Breast epithelium (tissue), 4 donors: ENCODE data around the gene PAK2. TPM values are rescaled to one million over a fixed set of nuclear protein-coding genes. Genes with fewer than 3 reads are reported as not detected.
"Not testable (repeated sequence)": the region's sequence is repeated elsewhere in the genome, so short reads cannot be mapped to it uniquely, and the experiment has no call there.

Source experiments
- DNase-seq, 2 donors: peaks; one replicate each; pipeline ENCODE4 v3.0.0-alpha.2; 2019; ENCODE audit warnings: low spot score in 2 of 2
- H3K27ac ChIP-seq, 2 donors: fragments of 200-600 bp; sonication (generic) in 1 of 2; one replicate each; pipeline ENCODE4 v1.5.1; 2016 to 2019; ENCODE audit warnings: mild to moderate bottlenecking in 1 of 2
- H3K27me3 ChIP-seq, 2 donors: fragments of 200-600 bp; sonication (generic) in 1 of 2; one replicate each; pipeline versions ENCODE4 v1.5.1 to v1.6.0; 2017 to 2019; ENCODE audit warnings: control low read depth in 1 of 2, mild to moderate bottlenecking in 1 of 2
- H3K36me3 ChIP-seq: fragments of 200-600 bp; one replicate; pipeline ENCODE4 v1.5.1; 2019
- H3K4me1 ChIP-seq, 2 donors: fragments of 200-600 bp; sonication (generic); one replicate each; pipeline ENCODE4 v1.5.1; 2016 to 2019; ENCODE audit warnings: control low read depth in 1 of 2
- H3K4me3 ChIP-seq, 3 donors: fragments of 200-600 bp; sonication (generic); 1 replicate in 2 of 3; 2 replicates in 1 of 3; pipeline ENCODE4 v1.5.1; 2016 to 2019; ENCODE audit warnings: mild to moderate bottlenecking in 3 of 3, moderate library complexity in 2 of 3
- H3K9me3 ChIP-seq, 2 donors: fragments of 200-600 bp; sonication (generic) in 1 of 2; one replicate each; pipeline ENCODE4 v1.5.1; 2016 to 2019; ENCODE audit warnings: control low read depth in 1 of 2
- CTCF ChIP-seq, 3 donors: fragments of 450-650 bp; IDR thresholded peaks; one replicate each; pipeline ENCODE4 v1.5.1; 2016 to 2017; ENCODE audit warnings: antibody characterized with exemption in 3 of 3, mild to moderate bottlenecking in 3 of 3, moderate library complexity in 3 of 3
- POLR2A ChIP-seq: fragments of 450-650 bp; IDR thresholded peaks from one replicate; pipeline ENCODE4 v1.6.1; 2016; ENCODE audit warnings: antibody characterized with exemption, mild to moderate bottlenecking, moderate library complexity
- POLR2AphosphoS5 ChIP-seq, 3 donors: sonication (generic); formaldehyde crosslinking; IDR thresholded peaks; one replicate each; pipeline ENCODE4 v1.6.1; 2017; ENCODE audit warnings: antibody characterized with exemption in 3 of 3
- intact Hi-C: fragments of 100-400 bp; cut with DNase I; formaldehyde crosslinking; loops from one replicate; pipeline ENCODE4 v1.15.1; 2023; ENCODE audit warnings: low total_unique reads
- total RNA-seq, 3 donors: library from RNA; depleted of rRNA; stranded (reverse); fragments of >200 nt; gene quantifications; one replicate each; pipeline ENCODE4 v1.1.0, GENCODE V29; 2016

Gene PAK2
- total RNA-seq, 3 donors from 2014 or later, result 42.3 to 71.2 (median 50.5) TPM

GRCh38 chr3:196842567-196843434 is 103.1 kb downstream of the PAK2 start:
- Histone ChIP-seq H3K36me3 (no peaks in the 10 kb centered on the region), H3K4me1 (no peaks in the 10 kb centered on the region), H3K4me3 (no peak overlapping the region), H3K27me3 (no peaks in the 10 kb centered on the region), H3K27ac (no peak overlapping the region), H3K9me3 (no peaks in the 10 kb centered on the region)
- TF ChIP-seq POLR2A (no peak), CTCF (IDR thresholded peaks at IDR 0.05) (no peak), POLR2AphosphoS5 (IDR thresholded peaks at IDR 0.05) (no peak)
- intact Hi-C loops, result no loop called here
- DNase-seq, result no peak

GRCh38 chr3:196843435-196844110 is 103.9 kb downstream of the PAK2 start:
- Histone ChIP-seq H3K36me3 (no peaks in the 10 kb centered on the region), H3K4me3 (no peak overlapping the region), H3K27me3 (no peaks in the 10 kb centered on the region), H3K4me1 (no peaks in the 10 kb centered on the region), H3K9me3 (no peaks in the 10 kb centered on the region), H3K27ac (no peak overlapping the region)
- intact Hi-C loops, result no loop called here
- TF ChIP-seq POLR2A (no peak), POLR2AphosphoS5 (IDR thresholded peaks at IDR 0.05) (no peak), CTCF (IDR thresholded peaks at IDR 0.05) (no peak)
- no peak for DNase-seq

- H3K27ac ChIP-seq, DNase-seq, H3K27me3 ChIP-seq, H3K36me3 ChIP-seq, H3K9me3 ChIP-seq, intact Hi-C loops, H3K4me1 ChIP-seq, H3K4me3 ChIP-seq: not testable (repeated sequence)
Observed at GRCh38 chr3:196844235-196845219, 104.9 kb downstream of the PAK2 start.

GRCh38 chr3:196848375-196848774 is 108.7 kb downstream of the PAK2 start:
- H3K27me3 ChIP-seq, H3K4me1 ChIP-seq, intact Hi-C loops, H3K27ac ChIP-seq, DNase-seq, H3K9me3 ChIP-seq, H3K4me3 ChIP-seq, H3K36me3 ChIP-seq: not testable (repeated sequence)

GRCh38 chr3:196849180-196849741 is 109.6 kb downstream of the PAK2 start:
- H3K27ac ChIP-seq, result no peak overlapping the region
- H3K4me1 ChIP-seq, result no peaks in the 10 kb centered on the region
- H3K9me3 ChIP-seq, result no peaks in the 10 kb centered on the region
- H3K4me3 ChIP-seq, result no peak overlapping the region
- intact Hi-C loops, result no loop called here
- TF ChIP-seq POLR2AphosphoS5 (IDR thresholded peaks at IDR 0.05), result no peak
- TF ChIP-seq CTCF (IDR thresholded peaks at IDR 0.05), result no peak
- no peak for TF ChIP-seq POLR2A
- H3K36me3 ChIP-seq, result no peaks in the 10 kb centered on the region
- no peaks in the 10 kb centered on the region for H3K27me3 ChIP-seq
- no peak for DNase-seq

GRCh38 chr3:196863000-196863399 is 123.3 kb downstream of the PAK2 start:
- intact Hi-C loops, H3K4me3 ChIP-seq, H3K36me3 ChIP-seq, DNase-seq, H3K9me3 ChIP-seq, H3K27me3 ChIP-seq, H3K4me1 ChIP-seq, H3K27ac ChIP-seq: not testable (repeated sequence)
